Heart right ventricle (tissue), 16 donors: ENCODE measurements around the gene ALLC. TPM values are rescaled to one million over a fixed set of nuclear protein-coding genes. Genes with fewer than 3 reads are reported as not detected.

Source experiments
- ATAC-seq, 8 donors: fragments of 200-7000 bp; cut with Tn5 transposase; one replicate each; pipeline ENCODE4 v1.9.1; 2020; ENCODE audit warnings: mild to moderate bottlenecking in 8 of 8, moderate library complexity in 8 of 8, moderate number of reproducible peaks in 1 of 8
- DNase-seq, 2 donors: peaks; one replicate each; pipeline ENCODE4 v3.0.0-alpha.2; 2020
- H3K27ac ChIP-seq, 10 donors: fragments of 200-600 bp; sonication (generic) in 2 of 10; one replicate each; pipeline versions ENCODE4 v1.5.0 to v1.8.0; 2020 to 2022; ENCODE audit warnings: mild to moderate bottlenecking in 3 of 10
- H3K27me3 ChIP-seq, 7 donors: fragments of 200-600 bp; one replicate each; pipeline ENCODE4 v1.8.0; 2021 to 2022; ENCODE audit warnings: mild to moderate bottlenecking in 2 of 7
- H3K36me3 ChIP-seq, 9 donors: fragments of 200-600 bp; sonication (generic) in 1 of 9; one replicate each; pipeline versions ENCODE4 v1.5.0 to v1.8.0; 2020 to 2022; ENCODE audit warnings: mild to moderate bottlenecking in 2 of 9
- H3K4me1 ChIP-seq, 9 donors: fragments of 200-600 bp; sonication (generic) in 1 of 9; one replicate each; pipeline versions ENCODE4 v1.5.0 to v1.8.0; 2020 to 2022; ENCODE audit warnings: mild to moderate bottlenecking in 4 of 9
- H3K4me3 ChIP-seq, 10 donors: fragments of 200-600 bp; sonication (generic) in 2 of 10; one replicate each; pipeline versions ENCODE4 v1.5.0 to v1.8.0; 2020 to 2022; ENCODE audit warnings: mild to moderate bottlenecking in 7 of 10, moderate library complexity in 2 of 10
- H3K9me3 ChIP-seq, 11 donors: fragments of 200-600 bp in 10 of 11; sonication (generic) in 2 of 11; one replicate each; pipeline versions ENCODE4 v1.5.0 to v1.8.0; 2013 to 2022; ENCODE audit warnings: mild to moderate bottlenecking in 2 of 11, control low read depth in 1 of 11, moderate library complexity in 1 of 11
- WGBS, 2 donors: extraction: QIAGEN DNeasy Blood & Tissue Kit; methylation state at CpG; one replicate each; pipeline ENCODE4 v1.1.7; 2013; ENCODE audit warnings: inconsistent platforms in 1 of 2; 5-methylcytosine and 5-hydroxymethylcytosine counted together
- intact Hi-C, 10 donors: fragments of 100-400 bp; cut with DNase I; formaldehyde crosslinking; loops; one replicate each; pipeline versions ENCODE4 v1.11.1 to v1.14.2; 2022
- polyA plus RNA-seq, 2 donors: library from polyadenylated mRNA; stranded (reverse); fragments of 200-250 nt; gene quantifications; one replicate each; pipeline ENCODE4 v1.2.3, GENCODE V29; 2013
- total RNA-seq, 10 donors: library from RNA; stranded (reverse); fragmentation: NEBNext Ultra II Directional in 3 of 10; extraction: Animal tissue kit (Norgen Biotek cat#: 25700) in 3 of 10; gene quantifications; one replicate each; pipeline versions ENCODE4 v1.2.1 to v1.2.4, GENCODE V29; 2021 to 2023
- TF ChIP-seq, protein P1 (sequence below), 9 donors: fragments of 200-600 bp; sonication (generic) in 2 of 9; IDR thresholded peaks; one replicate each; pipeline versions ENCODE4 v1.5.0 to v1.8.0; 2021 to 2022; ENCODE audit warnings: antibody characterized with exemption in 9 of 9, mild to moderate bottlenecking in 5 of 9, moderate library complexity in 1 of 9
- donor health status: Arrhythmogenic right ventricular cardiomyopathy.
- donor health status: ischemic (EF 13 %, LVEDD 7.1; RV severe dilation, severe dysfunction).
- donor health status: healthy with polysubstance abuse.
- donor health status: DM: no; HTN: yes; CAD: no.
- donor health status: DM: no; HTN: no; CAD: no.
- donor health status: ischemic (EF 25% LVEDD 6.9; RV normal size, moderate dysfunction).
- donor health status: ischemic (EF 25% LVEDD 5.7; RV mildly dilated, moderate dysfunction).
- donor health status: healthy.
- donor health status: DM: yes; HTN: yes; CAD: no.
- donor health status: Ischemic cardiomyopathy.
- donor health status: ischemic (EF 35%, LVEDD 5.7; RV mildly dilated, moderate dysfunction).
- donor health status: nonischemic (EF 11% LVEDD 7.7; RV severe dilation, severe dysfunction).
- donor health status: DM: yes; HTN: yes; CAD: no.
- donor health status: PGD.
- donor health status: ischemic (EF 29% LVEDD 5.4; RV normal size, mild dysfunction).
- donor health status: nonischemic (EF 23%, LVEDD 6.1; RV moderate dilation, normal function).

The ALLC gene
- total and polyA plus RNA-seq, 12 donors: 0.59 TPM; not detected in 11

DNA sequence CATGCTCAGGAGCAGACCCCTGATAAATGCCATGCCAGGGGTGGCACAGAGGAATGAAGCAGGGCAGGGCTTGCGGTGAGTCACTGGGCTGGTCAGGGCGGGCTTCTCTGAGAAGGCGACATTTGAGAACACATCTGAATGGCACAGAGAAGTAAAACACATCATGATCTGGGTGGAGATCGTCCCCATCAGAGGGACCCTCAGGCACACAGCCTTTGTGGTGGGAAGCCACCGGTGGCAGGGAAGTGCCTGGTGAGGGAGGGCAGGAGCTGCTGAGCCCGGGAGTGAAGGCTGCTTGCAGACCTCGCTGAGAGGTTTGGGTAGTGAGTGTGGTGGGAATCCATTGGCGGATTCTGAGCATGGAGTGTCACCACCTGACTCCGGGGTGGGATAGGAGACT lies 89.8 kb downstream of the ALLC start:
- Histone ChIP-seq H3K27ac (no peak overlapping the region), H3K27me3 (peaks cover 0 to 16% (median 5%) of the 10 kb centered on the region in 7 donors), H3K4me3 (no peak overlapping the region), H3K4me1 (no peaks in the 10 kb centered on the region), H3K36me3 (no peaks in the 10 kb centered on the region), H3K9me3 (no peaks in the 10 kb centered on the region)
- TF ChIP-seq, protein P1, sequence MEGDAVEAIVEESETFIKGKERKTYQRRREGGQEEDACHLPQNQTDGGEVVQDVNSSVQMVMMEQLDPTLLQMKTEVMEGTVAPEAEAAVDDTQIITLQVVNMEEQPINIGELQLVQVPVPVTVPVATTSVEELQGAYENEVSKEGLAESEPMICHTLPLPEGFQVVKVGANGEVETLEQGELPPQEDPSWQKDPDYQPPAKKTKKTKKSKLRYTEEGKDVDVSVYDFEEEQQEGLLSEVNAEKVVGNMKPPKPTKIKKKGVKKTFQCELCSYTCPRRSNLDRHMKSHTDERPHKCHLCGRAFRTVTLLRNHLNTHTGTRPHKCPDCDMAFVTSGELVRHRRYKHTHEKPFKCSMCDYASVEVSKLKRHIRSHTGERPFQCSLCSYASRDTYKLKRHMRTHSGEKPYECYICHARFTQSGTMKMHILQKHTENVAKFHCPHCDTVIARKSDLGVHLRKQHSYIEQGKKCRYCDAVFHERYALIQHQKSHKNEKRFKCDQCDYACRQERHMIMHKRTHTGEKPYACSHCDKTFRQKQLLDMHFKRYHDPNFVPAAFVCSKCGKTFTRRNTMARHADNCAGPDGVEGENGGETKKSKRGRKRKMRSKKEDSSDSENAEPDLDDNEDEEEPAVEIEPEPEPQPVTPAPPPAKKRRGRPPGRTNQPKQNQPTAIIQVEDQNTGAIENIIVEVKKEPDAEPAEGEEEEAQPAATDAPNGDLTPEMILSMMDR (IDR thresholded peaks at IDR 0.05): no peak
- intact Hi-C loops: no loop called here
- DNase-seq: no peak
- ATAC-seq: no peak
- 87 to 91% methylated on average over 9 of the region's 9 CpGs for WGBS, 2 donors

DNA sequence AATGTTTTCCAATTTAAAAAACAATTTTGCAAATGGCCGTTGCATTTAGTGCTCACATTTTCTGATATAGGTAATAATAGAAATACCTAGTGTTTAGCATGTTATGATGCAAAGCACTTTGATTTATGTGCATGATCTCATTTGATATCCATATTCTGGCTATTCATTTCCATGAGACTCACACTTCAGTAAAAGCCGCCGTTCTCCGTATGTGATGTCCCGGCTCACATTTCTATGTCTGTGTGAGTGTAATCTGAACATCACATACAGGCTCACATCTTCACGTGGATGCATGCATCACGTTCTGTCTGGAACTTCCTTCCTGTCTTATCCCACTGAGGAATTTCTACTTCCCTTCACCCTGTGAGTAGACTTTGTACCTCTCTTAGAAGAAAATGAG lies 91.2 kb downstream of the ALLC start:
- no peak for ATAC-seq
- TF ChIP-seq, protein P1 (IDR thresholded peaks at IDR 0.05): no peak
- WGBS, 2 donors: 79 to 80% methylated on average over 7 of the region's 7 CpGs
- intact Hi-C loops: no loop called here
- peaks cover 0 to 16% (median 5%) of the 10 kb centered on the region in 7 donors for H3K27me3 ChIP-seq
- H3K36me3 ChIP-seq: no peaks in the 10 kb centered on the region
- DNase-seq: no peak
- no peaks in the 10 kb centered on the region for H3K4me1 ChIP-seq
- no peaks in the 10 kb centered on the region for H3K9me3 ChIP-seq
- no peak overlapping the region for H3K4me3 ChIP-seq
- H3K27ac ChIP-seq: no peak overlapping the region

DNA sequence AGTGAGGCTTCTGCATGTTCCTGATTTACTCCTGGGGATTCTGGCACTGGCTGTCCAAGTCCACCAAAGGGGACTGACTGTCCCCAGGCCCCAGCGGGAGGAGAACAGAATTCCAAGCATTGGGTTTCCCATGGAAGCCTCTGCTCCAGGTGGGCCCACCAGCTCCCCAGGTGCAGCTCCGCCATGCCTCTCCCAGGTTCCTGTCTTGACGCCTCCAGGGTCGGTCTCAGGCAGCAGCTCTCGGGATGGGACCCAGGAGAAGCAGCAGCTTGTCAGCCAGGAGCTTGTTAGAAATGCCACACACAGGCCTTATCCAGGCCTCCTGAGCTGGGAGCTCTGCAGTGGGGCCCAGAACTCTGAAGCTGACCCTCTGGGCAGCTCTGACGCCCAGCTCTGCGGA lies 93.3 kb downstream of the ALLC start:
- no peaks in the 10 kb centered on the region for H3K9me3 ChIP-seq
- peaks cover 0 to 26% (median 5%) of the 10 kb centered on the region in 7 donors for H3K27me3 ChIP-seq
- H3K27ac ChIP-seq: no peak overlapping the region
- ATAC-seq: no peak
- intact Hi-C loops: no loop called here
- DNase-seq: no peak
- TF ChIP-seq, protein P1 (IDR thresholded peaks at IDR 0.05): no peak
- H3K36me3 ChIP-seq: no peaks in the 10 kb centered on the region
- H3K4me1 ChIP-seq: no peaks in the 10 kb centered on the region
- H3K4me3 ChIP-seq: no peak overlapping the region
- WGBS, 2 donors: 76 to 86% methylated on average over 7 of the region's 7 CpGs

DNA sequence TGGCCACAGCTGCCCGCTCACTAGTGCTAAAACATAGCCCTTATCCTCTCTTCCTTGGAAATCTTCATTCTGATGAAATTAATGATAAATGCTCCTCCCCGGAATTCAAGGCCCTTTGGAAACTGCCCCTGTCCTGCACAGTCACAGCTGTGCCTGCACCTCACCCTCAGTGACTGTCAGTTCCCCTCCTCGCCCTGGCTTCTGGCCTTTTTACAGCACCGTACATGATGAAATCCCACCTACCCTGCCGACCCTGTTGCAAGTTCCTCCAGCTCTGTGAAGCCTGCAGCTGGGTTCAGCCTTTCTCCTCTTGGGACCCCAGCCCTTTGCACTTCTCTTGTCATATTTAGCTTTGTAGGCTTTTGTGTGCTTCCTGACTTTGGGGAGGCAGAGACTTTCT lies 93.8 kb downstream of the ALLC start:
- Histone ChIP-seq H3K4me1 (no peaks in the 10 kb centered on the region), H3K9me3 (no peaks in the 10 kb centered on the region), H3K27ac (no peak overlapping the region), H3K4me3 (no peak overlapping the region), H3K36me3 (no peaks in the 10 kb centered on the region), H3K27me3 (peaks cover 0 to 27% (median 3%) of the 10 kb centered on the region in 7 donors)
- TF ChIP-seq, protein P1 (IDR thresholded peaks at IDR 0.05): no peak
- intact Hi-C loops: no loop called here
- 38 to 60% methylated on average over 5 of the region's 5 CpGs for WGBS, 2 donors
- no peak for DNase-seq
- ATAC-seq: no peak

Other genes with a start within 250 kb of the ALLC start
- gene ADI1, start 138.7 kb upstream of the ALLC start, total RNA-seq: 100 to 1,000 TPM; 100 to 204 (median 175) TPM
- 100 to 1,000 TPM in 1 of 2 donors, 10 to 100 TPM in 1; 49.2 to 126 TPM for gene ADI1, start 138.7 kb upstream of the ALLC start, polyA plus RNA-seq
- 10 to 100 TPM; 17.3 to 24.0 (median 19.9) TPM for gene RNASEH1, start 99.9 kb upstream of the ALLC start, total RNA-seq
- gene RNASEH1, start 99.9 kb upstream of the ALLC start, polyA plus RNA-seq: 10 to 100 TPM in 1 of 2 donors, 1 to 10 TPM in 1; 8.7 to 15.3 TPM
- 100 to 1,000 TPM; 446 to 663 (median 505) TPM for gene RPS7, start 82.9 kb upstream of the ALLC start, total RNA-seq
- 1,000 to 10,000 TPM; 1,343 to 1,956 TPM for gene RPS7, start 82.9 kb upstream of the ALLC start, polyA plus RNA-seq
- gene COLEC11, start 63.1 kb upstream of the ALLC start, total RNA-seq: 1 to 10 TPM; 2.0 to 7.2 (median 4.1) TPM
- gene COLEC11, start 63.1 kb upstream of the ALLC start, polyA plus RNA-seq: 10 to 100 TPM; 18.2 to 26.7 TPM
- under 1 TPM in 1 of 10 donors, not detected in 9; 0.66 TPM for gene DCDC2C, start 45.4 kb downstream of the ALLC start, total RNA-seq
- gene DCDC2C, start 45.4 kb downstream of the ALLC start, polyA plus RNA-seq: not detected